ENCODE data around the gene PCDH9. TPM values are rescaled to one million over a fixed set of nuclear protein-coding genes. Genes with fewer than 3 reads are reported as not detected.
A peak's percentile ranks its signal among the peaks of the same experiment; 100 is the strongest.

The PCDH9 gene
- polyA plus RNA-seq, 4 donors = 0.27 to 1.1 (median 0.72) TPM; not detected in 1

- H3K4me3 ChIP-seq (ENCODE audit: low read depth in 1 of 3, low read length in 3 of 3) = no peak overlapping the region
- no peaks in the 10 kb centered on the region for H3K9me3 ChIP-seq (ENCODE audit: control insufficient read depth in 2 of 2, insufficient read depth in 1 of 2, low read depth in 1 of 2, low read length in 1 of 2)
- no peaks in the 10 kb centered on the region for H3K4me1 ChIP-seq (ENCODE audit: control insufficient read depth in 3 of 3, insufficient read depth in 2 of 3, low read depth in 1 of 3, low read length in 2 of 3)
Observed at GRCh38 chr13:67227131-67227983, 2.8 kb downstream of the PCDH9 start.

GRCh38 chr13:67226696-67227095 lies 3.4 kb downstream of the PCDH9 start:
- DNase-seq (no peak), FAIRE-seq (no peak)
- Histone ChIP-seq H3K27me3 (ENCODE audit: control insufficient read depth in 3 of 3, insufficient read depth in 3 of 3, low read length in 3 of 3) (peaks cover 0 to 25% (median 4%) of the 10 kb centered on the region in 3 donors), H3K9me3 (ENCODE audit: control insufficient read depth in 2 of 2, insufficient read depth in 1 of 2, low read depth in 1 of 2, low read length in 1 of 2) (no peaks in the 10 kb centered on the region), H3K4me3 (ENCODE audit: low read depth in 1 of 3, low read length in 3 of 3) (no peak overlapping the region), H3K27ac (ENCODE audit: low read depth in 1 of 3, low read length in 2 of 3) (no peak overlapping the region), H3K36me3 (ENCODE audit: control insufficient read depth in 3 of 3, insufficient read depth in 2 of 3, low read depth in 1 of 3, low read length in 3 of 3) (no peaks in the 10 kb centered on the region), H3K4me1 (ENCODE audit: control insufficient read depth in 3 of 3, insufficient read depth in 2 of 3, low read depth in 1 of 3, low read length in 2 of 3) (no peaks in the 10 kb centered on the region)
- 55 to 65% (median 58%) methylated on average over 6 of the region's 6 CpGs for WGBS, 3 donors

More at GRCh38 chr13:67227131-67227983, 2.8 kb downstream of the PCDH9 start:
- no peak for DNase-seq
- peaks cover 0 to 25% (median 4%) of the 10 kb centered on the region in 3 donors for H3K27me3 ChIP-seq (ENCODE audit: control insufficient read depth in 3 of 3, insufficient read depth in 3 of 3, low read length in 3 of 3)
- H3K27ac ChIP-seq (ENCODE audit: low read depth in 1 of 3, low read length in 2 of 3) = no peak overlapping the region
- H3K36me3 ChIP-seq (ENCODE audit: control insufficient read depth in 3 of 3, insufficient read depth in 2 of 3, low read depth in 1 of 3, low read length in 3 of 3) = no peaks in the 10 kb centered on the region
- WGBS, 3 donors = 72 to 84% (median 75%) methylated on average over 12 of the region's 12 CpGs
- FAIRE-seq = no peak

DNA sequence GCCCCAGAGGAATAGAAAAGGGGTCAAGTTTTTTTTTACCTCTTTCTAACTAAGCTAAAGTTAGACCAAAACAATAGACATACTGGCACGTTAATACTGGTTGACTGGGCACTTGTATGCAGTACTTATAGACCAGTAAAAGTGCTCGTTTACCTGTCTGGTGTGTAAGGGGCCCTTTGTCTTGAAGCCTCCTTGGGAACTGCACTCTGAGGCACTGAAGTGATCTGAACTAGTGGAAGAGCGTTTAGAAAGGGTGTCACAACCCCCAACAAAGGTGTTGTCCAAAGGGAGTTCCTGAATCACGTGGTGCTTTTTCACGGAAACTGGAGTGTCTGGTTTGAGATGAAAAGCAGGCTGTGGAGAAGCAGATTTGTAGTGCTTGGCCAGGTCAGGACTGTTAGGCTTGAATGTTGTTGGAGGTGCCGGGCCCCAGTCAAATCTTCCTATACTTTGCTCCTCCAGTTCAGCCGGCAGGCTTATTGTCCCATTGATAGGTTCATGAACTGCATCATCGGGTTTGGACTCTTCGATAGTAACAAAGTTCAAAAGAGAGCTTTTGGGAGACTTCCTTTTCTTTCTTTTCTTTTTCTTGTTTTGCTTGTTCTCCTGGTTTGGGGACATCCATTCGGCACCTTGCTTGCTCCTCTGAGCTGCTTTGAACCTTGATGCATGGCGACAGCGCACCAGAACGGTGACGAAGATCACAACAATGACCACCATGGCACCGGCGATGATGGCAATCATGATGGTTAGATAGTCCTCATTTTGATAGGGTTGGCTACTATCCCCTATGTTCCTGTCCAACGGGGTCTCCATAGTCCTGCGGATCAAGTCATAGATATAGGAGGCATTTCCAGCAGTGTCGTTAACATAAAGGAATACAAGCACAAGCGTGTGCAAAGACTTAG lies 4.6 kb downstream of the PCDH9 start:
- FAIRE-seq (no peak), DNase-seq (no peak)
- H3K9me3 ChIP-seq (ENCODE audit: control insufficient read depth in 2 of 2, insufficient read depth in 1 of 2, low read depth in 1 of 2, low read length in 1 of 2) = no peaks in the 10 kb centered on the region
- H3K36me3 ChIP-seq (ENCODE audit: control insufficient read depth in 3 of 3, insufficient read depth in 2 of 3, low read depth in 1 of 3, low read length in 3 of 3) = no peaks in the 10 kb centered on the region
- H3K27me3 ChIP-seq (ENCODE audit: control insufficient read depth in 3 of 3, insufficient read depth in 3 of 3, low read length in 3 of 3) = peaks cover 0 to 25% (median 4%) of the 10 kb centered on the region in 3 donors
- WGBS, 3 donors = 71 to 85% (median 72%) methylated on average over 20 of the region's 20 CpGs
- H3K4me3 ChIP-seq (ENCODE audit: low read depth in 1 of 3, low read length in 3 of 3) = no peak overlapping the region
- H3K27ac ChIP-seq (ENCODE audit: low read depth in 1 of 3, low read length in 2 of 3) = no peak overlapping the region
- no peaks in the 10 kb centered on the region for H3K4me1 ChIP-seq (ENCODE audit: control insufficient read depth in 3 of 3, insufficient read depth in 2 of 3, low read depth in 1 of 3, low read length in 2 of 3)

GRCh38 chr13:67224148-67224846 lies 5.8 kb downstream of the PCDH9 start:
- H3K27ac ChIP-seq (ENCODE audit: low read depth in 1 of 3, low read length in 2 of 3) = no peak overlapping the region
- no peaks in the 10 kb centered on the region for H3K9me3 ChIP-seq (ENCODE audit: control insufficient read depth in 2 of 2, insufficient read depth in 1 of 2, low read depth in 1 of 2, low read length in 1 of 2)
- H3K4me1 ChIP-seq (ENCODE audit: control insufficient read depth in 3 of 3, insufficient read depth in 2 of 3, low read depth in 1 of 3, low read length in 2 of 3) = no peaks in the 10 kb centered on the region
- DNase-seq (peak; percentile 72 to 75), FAIRE-seq (no peak)
- peak overlapping the region in 1 of 3 donors; percentile 3 for H3K4me3 ChIP-seq (ENCODE audit: low read depth in 1 of 3, low read length in 3 of 3)
- H3K36me3 ChIP-seq (ENCODE audit: control insufficient read depth in 3 of 3, insufficient read depth in 2 of 3, low read depth in 1 of 3, low read length in 3 of 3) = no peaks in the 10 kb centered on the region
- WGBS, 3 donors = 17 to 27% (median 22%) methylated on average over 9 of the region's 9 CpGs
- H3K27me3 ChIP-seq (ENCODE audit: control insufficient read depth in 3 of 3, insufficient read depth in 3 of 3, low read length in 3 of 3) = peaks cover 0 to 20% (median 4%) of the 10 kb centered on the region in 3 donors

DNA sequence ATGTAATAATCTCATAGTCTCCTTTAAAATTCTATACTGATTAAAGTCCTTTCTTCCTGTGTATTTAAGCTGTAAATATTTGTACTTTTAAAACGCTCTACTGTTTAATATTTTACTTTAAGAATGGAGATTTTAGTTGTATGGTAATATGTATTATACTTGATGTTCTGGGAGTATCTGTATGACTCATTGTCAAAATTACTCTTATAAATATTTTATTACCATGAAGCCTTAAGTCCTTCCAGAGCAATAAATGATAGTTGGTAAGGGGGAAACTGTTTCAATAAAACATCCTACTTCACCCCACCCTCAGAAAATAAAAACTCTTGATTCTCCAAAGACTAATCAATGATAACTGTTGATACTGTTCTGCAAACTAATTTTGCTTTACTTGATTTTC lies 6.4 kb downstream of the PCDH9 start:
- DNase-seq = no peak
- H3K4me3 ChIP-seq (ENCODE audit: low read depth in 1 of 3, low read length in 3 of 3) = no peak overlapping the region
- 6 to 29% (median 9%) methylated on average over 1 of the region's 1 CpG for WGBS, 3 donors
- H3K27ac ChIP-seq (ENCODE audit: low read depth in 1 of 3, low read length in 2 of 3) = no peak overlapping the region
- no peaks in the 10 kb centered on the region for H3K36me3 ChIP-seq (ENCODE audit: control insufficient read depth in 3 of 3, insufficient read depth in 2 of 3, low read depth in 1 of 3, low read length in 3 of 3)
- no peaks in the 10 kb centered on the region for H3K9me3 ChIP-seq (ENCODE audit: control insufficient read depth in 2 of 2, insufficient read depth in 1 of 2, low read depth in 1 of 2, low read length in 1 of 2)
- peak; percentile 79 for FAIRE-seq
- H3K27me3 ChIP-seq (ENCODE audit: control insufficient read depth in 3 of 3, insufficient read depth in 3 of 3, low read length in 3 of 3) = peaks cover 0 to 16% (median 1%) of the 10 kb centered on the region in 3 donors
- H3K4me1 ChIP-seq (ENCODE audit: control insufficient read depth in 3 of 3, insufficient read depth in 2 of 3, low read depth in 1 of 3, low read length in 2 of 3) = no peaks in the 10 kb centered on the region

DNA sequence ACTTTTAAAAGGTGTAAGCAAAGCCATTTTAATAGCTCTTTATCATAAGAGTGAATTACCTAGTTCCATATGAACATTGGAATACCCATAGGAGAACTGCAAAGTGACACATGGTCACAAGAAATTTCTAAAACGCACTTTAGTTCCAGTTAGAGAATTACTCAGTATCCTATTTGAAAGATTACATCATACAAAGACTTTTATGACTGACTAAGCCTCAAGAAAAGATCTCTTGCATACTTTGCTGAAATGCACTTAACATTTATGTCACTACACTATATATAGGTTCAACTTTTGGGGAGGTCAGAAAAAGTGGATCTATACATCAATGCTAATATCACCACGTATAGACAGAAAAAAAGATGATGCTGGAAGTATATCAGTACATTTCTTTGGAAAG lies 7.1 kb downstream of the PCDH9 start:
- Histone ChIP-seq H3K36me3 (ENCODE audit: control insufficient read depth in 3 of 3, insufficient read depth in 2 of 3, low read depth in 1 of 3, low read length in 3 of 3) (no peaks in the 10 kb centered on the region), H3K4me3 (ENCODE audit: low read depth in 1 of 3, low read length in 3 of 3) (no peak overlapping the region), H3K27me3 (ENCODE audit: control insufficient read depth in 3 of 3, insufficient read depth in 3 of 3, low read length in 3 of 3) (peaks cover 0 to 8% (median 0%) of the 10 kb centered on the region in 3 donors), H3K9me3 (ENCODE audit: control insufficient read depth in 2 of 2, insufficient read depth in 1 of 2, low read depth in 1 of 2, low read length in 1 of 2) (no peaks in the 10 kb centered on the region), H3K4me1 (ENCODE audit: control insufficient read depth in 3 of 3, insufficient read depth in 2 of 3, low read depth in 1 of 3, low read length in 2 of 3) (no peaks in the 10 kb centered on the region), H3K27ac (ENCODE audit: low read depth in 1 of 3, low read length in 2 of 3) (no peak overlapping the region)
- 26 to 50% (median 40%) methylated on average over 2 of the region's 2 CpGs for WGBS, 3 donors
- FAIRE-seq (no peak), DNase-seq (no peak)

DNA sequence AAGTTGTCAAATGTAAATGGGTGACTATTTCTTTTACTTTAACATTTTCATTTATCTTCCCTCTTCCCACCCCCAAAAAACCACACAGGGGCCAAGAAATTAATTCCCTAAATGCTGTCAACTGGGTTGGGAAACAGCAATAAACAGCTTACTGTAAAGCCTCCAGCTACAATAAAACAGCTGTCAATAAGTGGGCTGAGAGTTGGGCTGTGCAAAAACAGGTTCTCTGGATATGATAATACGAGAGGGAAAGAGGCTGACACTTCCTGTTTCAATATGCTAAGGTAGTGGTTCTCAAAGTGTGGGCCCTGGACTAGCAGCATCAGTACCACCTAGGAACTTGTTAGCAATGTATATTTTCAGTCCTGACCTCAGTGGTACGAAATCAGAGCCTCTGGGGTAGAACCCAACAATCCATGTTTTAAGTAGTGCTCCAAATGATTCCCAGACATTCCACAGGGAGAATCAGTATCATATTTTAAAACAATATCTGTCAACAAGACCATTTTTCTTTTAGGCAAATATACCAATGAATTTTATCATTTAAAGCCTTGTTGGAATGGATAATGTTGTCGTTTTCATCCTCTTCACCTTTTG lies 8.4 kb downstream of the PCDH9 start:
- H3K27me3 ChIP-seq (ENCODE audit: control insufficient read depth in 3 of 3, insufficient read depth in 3 of 3, low read length in 3 of 3) = no peaks in the 10 kb centered on the region
- no peak overlapping the region for H3K4me3 ChIP-seq (ENCODE audit: low read depth in 1 of 3, low read length in 3 of 3)
- no peak for DNase-seq
- no peaks in the 10 kb centered on the region for H3K9me3 ChIP-seq (ENCODE audit: control insufficient read depth in 2 of 2, insufficient read depth in 1 of 2, low read depth in 1 of 2, low read length in 1 of 2)
- H3K36me3 ChIP-seq (ENCODE audit: control insufficient read depth in 3 of 3, insufficient read depth in 2 of 3, low read depth in 1 of 3, low read length in 3 of 3) = no peaks in the 10 kb centered on the region
- WGBS, 3 donors = 39 to 60% (median 39%) methylated on average over 3 of the region's 3 CpGs
- no peak for FAIRE-seq
- H3K27ac ChIP-seq (ENCODE audit: low read depth in 1 of 3, low read length in 2 of 3) = no peak overlapping the region
- no peaks in the 10 kb centered on the region for H3K4me1 ChIP-seq (ENCODE audit: control insufficient read depth in 3 of 3, insufficient read depth in 2 of 3, low read depth in 1 of 3, low read length in 2 of 3)

DNA sequence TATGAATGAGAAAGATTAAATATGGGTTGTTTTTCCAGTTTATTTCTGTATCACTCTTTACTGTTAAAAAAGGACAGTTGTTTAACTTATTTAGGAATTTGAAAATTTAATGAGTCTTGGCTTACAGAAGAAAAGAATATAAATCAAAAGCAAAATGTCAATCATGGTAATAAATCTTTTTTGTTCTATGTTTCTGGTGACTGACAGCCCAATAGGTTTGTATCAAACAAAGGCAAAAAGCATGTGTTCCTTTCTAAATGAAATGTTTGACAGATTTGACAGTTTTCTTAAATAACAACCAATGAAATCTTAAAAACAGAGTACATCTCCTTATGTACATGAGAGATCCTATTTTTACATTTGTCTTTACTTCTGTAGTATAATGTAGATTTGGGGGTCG lies 11.0 kb downstream of the PCDH9 start:
- H3K36me3 ChIP-seq (ENCODE audit: control insufficient read depth in 3 of 3, insufficient read depth in 2 of 3, low read depth in 1 of 3, low read length in 3 of 3) = no peaks in the 10 kb centered on the region
- no peaks in the 10 kb centered on the region for H3K27me3 ChIP-seq (ENCODE audit: control insufficient read depth in 3 of 3, insufficient read depth in 3 of 3, low read length in 3 of 3)
- FAIRE-seq = no peak
- H3K9me3 ChIP-seq (ENCODE audit: control insufficient read depth in 2 of 2, insufficient read depth in 1 of 2, low read depth in 1 of 2, low read length in 1 of 2) = no peaks in the 10 kb centered on the region
- no peak overlapping the region for H3K4me3 ChIP-seq (ENCODE audit: low read depth in 1 of 3, low read length in 3 of 3)
- H3K4me1 ChIP-seq (ENCODE audit: control insufficient read depth in 3 of 3, insufficient read depth in 2 of 3, low read depth in 1 of 3, low read length in 2 of 3) = no peaks in the 10 kb centered on the region
- 83 to 93% (median 91%) methylated on average over 1 of the region's 1 CpG for WGBS, 3 donors
- no peak for DNase-seq
- H3K27ac ChIP-seq (ENCODE audit: low read depth in 1 of 3, low read length in 2 of 3) = no peak overlapping the region

Measured in small intestine (tissue), 7 donors.